Upper lobe of left lung (tissue), 6 donors: Measurements from ENCODE around the gene FIZ1. TPM values are rescaled to one million over a fixed set of nuclear protein-coding genes. Genes with fewer than 3 reads are reported as not detected.

ENCODE experiments used
- ATAC-seq, 2 donors: fragments of 200-7000 bp; cut with Tn5 transposase; one replicate each; pipeline ENCODE4 v1.9.1; 2022; ENCODE audit warnings: mild to moderate bottlenecking in 2 of 2, moderate library complexity in 2 of 2; ENCODE audit not compliant: low FRiP score in 2 of 2
- DNase-seq, 2 donors: peaks; one replicate each; pipeline ENCODE4 v3.0.0-alpha.2; 2019 to 2020
- H3K27ac ChIP-seq, 4 donors: fragments of 200-600 bp; sonication (generic); one replicate each; pipeline ENCODE4 v1.5.1; 2016 to 2019
- H3K27me3 ChIP-seq, 4 donors: fragments of 200-600 bp; sonication (generic); one replicate each; pipeline ENCODE4 v1.5.1; 2017 to 2019
- H3K36me3 ChIP-seq, 4 donors: fragments of 200-600 bp; sonication (generic); one replicate each; pipeline ENCODE4 v1.5.1; 2016 to 2019
- H3K4me1 ChIP-seq, 4 donors: fragments of 200-600 bp; sonication (generic); one replicate each; pipeline ENCODE4 v1.5.1; 2018 to 2019
- H3K4me3 ChIP-seq, 4 donors: fragments of 200-600 bp; sonication (generic); one replicate each; pipeline ENCODE4 v1.5.1; 2017 to 2019; ENCODE audit warnings: mild to moderate bottlenecking in 2 of 4, moderate library complexity in 1 of 4
- H3K9me3 ChIP-seq, 4 donors: fragments of 200-600 bp; sonication (generic); one replicate each; pipeline ENCODE4 v1.5.1; 2018 to 2019
- CTCF ChIP-seq, 6 experiments: fragments of 450-650 bp in 4 of 6; fragments of 200-600 bp in 2 of 6; sonication (generic) in 2 of 6; IDR thresholded peaks; one replicate each; pipeline ENCODE4 v1.5.1; 2016 to 2019; ENCODE audit warnings: antibody characterized with exemption in 6 of 6
- EP300 ChIP-seq, 4 donors: sonication (generic); formaldehyde crosslinking; IDR thresholded peaks; one replicate each; pipeline ENCODE4 v1.5.1; 2017; ENCODE audit warnings: antibody characterized with exemption in 4 of 4, control low read depth in 2 of 4
- POLR2A ChIP-seq, 4 donors: fragments of 450-650 bp; IDR thresholded peaks; one replicate each; pipeline ENCODE4 v1.5.1; 2016 to 2017; ENCODE audit warnings: antibody characterized with exemption in 4 of 4, mild to moderate bottlenecking in 2 of 4
- POLR2AphosphoS5 ChIP-seq, 2 donors: sonication (generic); formaldehyde crosslinking; IDR thresholded peaks; one replicate each; pipeline ENCODE4 v1.5.1; 2017; ENCODE audit warnings: antibody characterized with exemption in 2 of 2
- WGBS, 2 donors: methylation state at CpG; one replicate each; pipeline ENCODE4 v1.1.5; 2017 to 2018; 5-methylcytosine and 5-hydroxymethylcytosine counted together
- total RNA-seq, 6 donors: library from RNA; depleted of rRNA in 4 of 6; stranded (reverse); fragments of >200 nt in 4 of 6; gene quantifications; one replicate each; pipeline versions ENCODE4 v1.1.0 to v1.2.1, GENCODE V29; 2016 to 2021
- donor health status: DM: no; HTN: no; CAD: no; lungs with moderate emphysema.
- donor health status: DM: no; HTN: yes; CAD: no; lungs with severe emphysema.

Gene FIZ1
- total RNA-seq, 6 donors from 2014 or later = 11.1 to 21.6 (median 16.3) TPM

- peaks cover 20 to 32% (median 26%) of the 10 kb centered on the region in 4 donors for H3K4me1 ChIP-seq
- H3K4me3 ChIP-seq = no peak overlapping the region
- DNase-seq (no peak), ATAC-seq (no peak)
- H3K27me3 ChIP-seq = no peaks in the 10 kb centered on the region
- TF ChIP-seq EP300 (IDR thresholded peaks at IDR 0.05) (no peak), POLR2AphosphoS5 (IDR thresholded peaks at IDR 0.05) (peak in 1 of 2 donors; percentile 16), CTCF (IDR thresholded peaks at IDR 0.05) (peak in 2 of 6 experiments; percentile 10 to 13)
- H3K36me3 ChIP-seq = peaks cover 16 to 55% (median 34%) of the 10 kb centered on the region in 4 donors
- WGBS, 2 donors = 43 to 56% methylated on average over 3 of the region's 3 CpGs
- peak overlapping the region; percentile 1 to 69 (median 54) for H3K27ac ChIP-seq
- no peaks in the 10 kb centered on the region for H3K9me3 ChIP-seq
Observed at GRCh38 chr19:55619286-55619685, 20.0 kb upstream of the FIZ1 start.

DNA sequence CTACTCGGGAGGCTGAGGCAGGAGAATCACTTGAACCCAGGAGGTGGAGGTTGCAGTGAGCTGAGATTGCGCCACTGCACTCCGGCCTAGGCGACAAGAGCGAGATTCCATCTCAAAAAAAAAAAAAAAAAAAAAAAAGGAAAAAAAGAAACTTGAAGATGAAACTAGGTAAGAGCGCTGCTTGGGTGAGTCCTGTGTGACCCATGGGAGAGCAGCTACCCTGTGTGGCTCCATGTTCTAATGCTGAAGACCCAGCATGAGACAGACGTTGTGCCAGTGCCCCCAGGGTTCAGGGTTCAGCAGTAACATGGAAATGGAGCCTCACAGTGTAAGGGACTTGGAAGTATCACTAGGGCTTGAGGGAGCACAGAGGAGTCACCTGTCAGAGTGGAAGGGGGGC lies 19.1 kb upstream of the FIZ1 start:
- H3K27me3 ChIP-seq = no peaks in the 10 kb centered on the region
- ATAC-seq = no peak
- TF ChIP-seq CTCF (IDR thresholded peaks at IDR 0.05) = no peak
- TF ChIP-seq EP300 (IDR thresholded peaks at IDR 0.05) = no peak
- no peak for TF ChIP-seq POLR2A (IDR thresholded peaks at IDR 0.05)
- H3K9me3 ChIP-seq = no peaks in the 10 kb centered on the region
- 77 to 82% methylated on average over 6 to 7 of the region's 7 CpGs for WGBS, 2 donors
- H3K4me1 ChIP-seq = peaks cover 15 to 28% (median 24%) of the 10 kb centered on the region in 4 donors
- no peak for DNase-seq
- H3K4me3 ChIP-seq = no peak overlapping the region
- peak overlapping the region; percentile 45 to 64 (median 48) for H3K27ac ChIP-seq
- H3K36me3 ChIP-seq = peaks cover 16 to 63% (median 37%) of the 10 kb centered on the region in 4 donors

GRCh38 chr19:55617426-55617825 lies 18.1 kb upstream of the FIZ1 start:
- Histone ChIP-seq H3K36me3 (peaks cover 16 to 62% (median 39%) of the 10 kb centered on the region in 4 donors), H3K9me3 (no peaks in the 10 kb centered on the region), H3K27ac (peak overlapping the region in 1 of 4 donors; percentile 64), H3K27me3 (no peaks in the 10 kb centered on the region), H3K4me1 (peaks cover 15 to 30% (median 22%) of the 10 kb centered on the region in 4 donors), H3K4me3 (no peak overlapping the region)
- TF ChIP-seq EP300 (IDR thresholded peaks at IDR 0.05) (no peak), POLR2AphosphoS5 (IDR thresholded peaks at IDR 0.05) (no peak), CTCF (IDR thresholded peaks at IDR 0.05) (no peak), POLR2A (IDR thresholded peaks at IDR 0.05) (no peak)
- no peak for ATAC-seq
- DNase-seq = no peak
- WGBS, 2 donors = 78 to 87% methylated on average over 6 to 8 of the region's 8 CpGs

DNA sequence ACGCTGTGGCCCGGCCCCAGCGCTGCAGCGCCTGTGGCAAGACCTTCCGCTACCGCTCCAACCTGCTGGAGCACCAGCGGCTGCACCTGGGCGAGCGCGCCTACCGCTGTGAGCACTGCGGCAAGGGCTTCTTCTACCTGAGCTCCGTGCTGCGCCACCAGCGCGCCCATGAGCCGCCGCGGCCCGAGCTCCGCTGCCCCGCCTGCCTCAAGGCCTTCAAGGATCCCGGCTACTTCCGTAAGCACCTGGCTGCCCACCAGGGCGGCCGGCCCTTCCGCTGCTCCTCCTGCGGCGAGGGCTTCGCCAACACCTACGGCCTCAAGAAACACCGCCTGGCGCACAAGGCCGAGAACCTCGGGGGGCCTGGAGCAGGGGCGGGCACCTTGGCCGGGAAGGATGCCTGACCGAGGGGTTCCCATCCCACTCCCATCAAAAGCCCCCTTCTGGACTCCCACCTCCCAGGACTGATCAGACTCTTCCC lies 17.1 kb upstream of the FIZ1 start:
- no peak for ATAC-seq
- H3K4me3 ChIP-seq = no peak overlapping the region
- no peak overlapping the region for H3K27ac ChIP-seq
- peaks cover 14 to 52% (median 36%) of the 10 kb centered on the region in 4 donors for H3K36me3 ChIP-seq
- peaks cover 21 to 39% (median 27%) of the 10 kb centered on the region in 4 donors for H3K4me1 ChIP-seq
- TF ChIP-seq POLR2A (IDR thresholded peaks at IDR 0.05) = no peak
- TF ChIP-seq EP300 (IDR thresholded peaks at IDR 0.05) = no peak
- TF ChIP-seq CTCF (IDR thresholded peaks at IDR 0.05) = no peak
- TF ChIP-seq POLR2AphosphoS5 (IDR thresholded peaks at IDR 0.05) = no peak
- 92 to 98% methylated on average over 32 to 35 of the region's 38 CpGs for WGBS, 2 donors
- H3K9me3 ChIP-seq = no peaks in the 10 kb centered on the region
- no peaks in the 10 kb centered on the region for H3K27me3 ChIP-seq
- DNase-seq = peak in 1 of 2 donors; percentile 85
